Tibial artery (tissue), 4 donors: ENCODE results near the gene CRPPA.

ENCODE experiments used
- DNase-seq, 2 donors: peaks; one replicate each; pipeline ENCODE4 v3.0.0-alpha.2; 2019
- H3K27ac ChIP-seq, 2 donors: fragments of 200-600 bp; sonication (generic) in 1 of 2; 1 replicate in 1 of 2; 2 replicates in 1 of 2; pipeline ENCODE4 v1.5.1; 2018 to 2019; ENCODE audit warnings: mild to moderate bottlenecking in 1 of 2
- H3K27me3 ChIP-seq, 2 donors: fragments of 200-600 bp; sonication (generic) in 1 of 2; one replicate each; pipeline versions ENCODE4 v1.5.1 to v1.6.0; 2016 to 2019
- H3K36me3 ChIP-seq, 3 donors: fragments of 200-600 bp; sonication (generic) in 2 of 3; one replicate each; pipeline ENCODE4 v1.5.1; 2016 to 2019; ENCODE audit warnings: mild to moderate bottlenecking in 2 of 3
- H3K4me1 ChIP-seq, 4 donors: fragments of 200-600 bp; sonication (generic) in 2 of 4; 1 replicate in 3 of 4; 2 replicates in 1 of 4; pipeline ENCODE4 v1.5.1; 2016 to 2019
- H3K4me3 ChIP-seq, 2 donors: fragments of 200-600 bp; sonication (generic) in 1 of 2; 1 replicate in 1 of 2; 2 replicates in 1 of 2; pipeline ENCODE4 v1.5.1; 2018 to 2019; ENCODE audit warnings: mild to moderate bottlenecking in 2 of 2
- H3K9me3 ChIP-seq, 3 donors: fragments of 200-600 bp; sonication (generic) in 1 of 3; one replicate each; pipeline ENCODE4 v1.5.1; 2016 to 2019
- intact Hi-C: fragments of 100-400 bp; cut with DNase I; formaldehyde crosslinking; loops from one replicate; pipeline ENCODE4 v1.15.0; 2023; ENCODE audit warnings: low total_unique reads
- TF ChIP-seq, protein P1 (sequence below), 2 experiments: fragments of 200-600 bp in 1 of 2; fragments of 450-650 bp in 1 of 2; IDR thresholded peaks; one replicate each; pipeline ENCODE4 v1.5.1; 2017 to 2019; ENCODE audit warnings: antibody characterized with exemption in 2 of 2, mild to moderate bottlenecking in 1 of 2, moderate library complexity in 1 of 2

CRPPA gene

DNA sequence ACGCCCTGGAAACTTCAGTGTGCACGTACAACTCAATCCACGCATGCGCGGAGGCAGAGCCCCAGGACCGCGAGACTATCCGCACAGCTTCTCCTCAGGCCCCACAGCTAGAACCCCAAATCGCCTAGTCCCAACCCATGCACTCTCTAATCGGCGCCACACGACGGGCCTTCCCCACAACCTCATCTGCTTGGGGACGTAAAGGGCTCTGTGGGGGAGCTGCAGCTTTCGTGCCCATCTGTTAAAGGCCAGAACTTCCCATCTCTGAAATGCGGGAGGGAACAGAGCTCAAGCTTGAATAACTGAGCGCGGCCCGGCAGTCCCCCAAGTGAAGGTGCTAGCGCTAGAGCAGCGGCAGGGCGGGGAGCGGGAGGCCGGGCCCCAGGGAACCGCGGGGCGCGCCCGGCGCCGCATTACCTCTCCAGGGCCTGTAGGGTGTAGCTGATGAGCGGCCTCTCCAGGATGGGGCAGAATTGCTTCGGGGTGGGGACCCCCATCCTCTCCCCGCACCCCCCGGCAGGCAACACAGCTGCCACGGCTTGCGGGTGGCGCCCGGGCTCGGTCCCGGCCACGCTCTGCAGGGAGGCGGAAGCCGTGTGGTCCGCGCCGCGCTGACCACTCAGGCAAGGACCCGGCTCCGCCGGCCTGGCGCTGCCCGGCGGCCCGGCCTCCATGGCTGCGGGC lies 547 bp downstream of the CRPPA start:
- H3K9me3 ChIP-seq: no peaks in the 10 kb centered on the region
- DNase-seq: peak; percentile 82 to 90
- peaks cover 0 to 16% (median 13%) of the 10 kb centered on the region in 4 donors for H3K4me1 ChIP-seq
- H3K36me3 ChIP-seq: no peaks in the 10 kb centered on the region
- H3K4me3 ChIP-seq: peak overlapping the region; percentile 59 to 74
- H3K27me3 ChIP-seq: no peaks in the 10 kb centered on the region
- TF ChIP-seq, protein P1, sequence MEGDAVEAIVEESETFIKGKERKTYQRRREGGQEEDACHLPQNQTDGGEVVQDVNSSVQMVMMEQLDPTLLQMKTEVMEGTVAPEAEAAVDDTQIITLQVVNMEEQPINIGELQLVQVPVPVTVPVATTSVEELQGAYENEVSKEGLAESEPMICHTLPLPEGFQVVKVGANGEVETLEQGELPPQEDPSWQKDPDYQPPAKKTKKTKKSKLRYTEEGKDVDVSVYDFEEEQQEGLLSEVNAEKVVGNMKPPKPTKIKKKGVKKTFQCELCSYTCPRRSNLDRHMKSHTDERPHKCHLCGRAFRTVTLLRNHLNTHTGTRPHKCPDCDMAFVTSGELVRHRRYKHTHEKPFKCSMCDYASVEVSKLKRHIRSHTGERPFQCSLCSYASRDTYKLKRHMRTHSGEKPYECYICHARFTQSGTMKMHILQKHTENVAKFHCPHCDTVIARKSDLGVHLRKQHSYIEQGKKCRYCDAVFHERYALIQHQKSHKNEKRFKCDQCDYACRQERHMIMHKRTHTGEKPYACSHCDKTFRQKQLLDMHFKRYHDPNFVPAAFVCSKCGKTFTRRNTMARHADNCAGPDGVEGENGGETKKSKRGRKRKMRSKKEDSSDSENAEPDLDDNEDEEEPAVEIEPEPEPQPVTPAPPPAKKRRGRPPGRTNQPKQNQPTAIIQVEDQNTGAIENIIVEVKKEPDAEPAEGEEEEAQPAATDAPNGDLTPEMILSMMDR (IDR thresholded peaks at IDR 0.05): peak; percentile 30 to 41
- intact Hi-C loops: no loop called here
- H3K27ac ChIP-seq: peak overlapping the region; percentile 91 to 97

DNA sequence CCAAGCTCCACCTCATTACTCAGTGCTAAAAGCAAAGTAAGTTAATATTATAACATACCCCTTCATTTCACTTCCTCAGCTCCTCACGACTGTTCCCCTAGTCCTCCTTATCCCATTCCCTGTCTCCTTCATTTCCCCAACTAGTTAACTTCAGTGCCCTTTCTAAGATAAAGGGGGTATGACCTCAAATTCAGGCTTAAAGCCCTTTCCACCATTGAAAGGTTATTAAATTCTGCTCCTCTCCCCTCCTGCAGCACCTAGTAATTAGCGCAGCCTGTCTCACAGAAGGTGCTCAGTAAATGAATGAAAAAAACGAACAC lies 1.0 kb downstream of the CRPPA start:
- Histone ChIP-seq H3K27ac (peak overlapping the region; percentile 91 to 97), H3K4me3 (peak overlapping the region; percentile 59 to 74), H3K36me3 (no peaks in the 10 kb centered on the region), H3K27me3 (no peaks in the 10 kb centered on the region), H3K9me3 (no peaks in the 10 kb centered on the region), H3K4me1 (peaks cover 0 to 16% (median 13%) of the 10 kb centered on the region in 4 donors)
- TF ChIP-seq, protein P1 (IDR thresholded peaks at IDR 0.05): no peak
- intact Hi-C loops: no loop called here
- DNase-seq: no peak

DNA sequence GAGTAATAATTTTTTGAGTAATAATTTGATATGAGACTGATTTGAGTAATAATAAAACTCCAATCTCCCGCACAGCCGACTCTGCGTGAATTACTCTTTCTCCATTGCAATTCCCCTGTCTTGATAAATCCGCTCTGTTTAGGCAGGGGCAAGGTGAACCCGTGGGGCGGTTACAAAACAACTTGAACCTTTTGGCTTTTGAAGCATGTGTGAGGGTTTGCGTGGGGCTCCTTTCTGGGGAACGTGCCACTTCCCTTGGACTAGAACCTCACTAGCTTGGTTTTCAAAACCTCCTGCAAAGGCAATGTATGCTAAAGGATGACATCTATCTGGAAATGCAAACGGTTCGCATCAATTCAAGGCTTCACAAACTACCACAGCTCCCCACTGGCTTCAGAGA lies 1.5 kb downstream of the CRPPA start:
- H3K27ac ChIP-seq: peak overlapping the region; percentile 91 to 97
- H3K4me3 ChIP-seq: peak overlapping the region; percentile 59 to 74
- TF ChIP-seq, protein P1 (IDR thresholded peaks at IDR 0.05): no peak
- intact Hi-C loops: no loop called here
- no peaks in the 10 kb centered on the region for H3K27me3 ChIP-seq
- DNase-seq: no peak
- peaks cover 0 to 16% (median 13%) of the 10 kb centered on the region in 4 donors for H3K4me1 ChIP-seq
- H3K36me3 ChIP-seq: no peaks in the 10 kb centered on the region
- H3K9me3 ChIP-seq: no peaks in the 10 kb centered on the region

DNA sequence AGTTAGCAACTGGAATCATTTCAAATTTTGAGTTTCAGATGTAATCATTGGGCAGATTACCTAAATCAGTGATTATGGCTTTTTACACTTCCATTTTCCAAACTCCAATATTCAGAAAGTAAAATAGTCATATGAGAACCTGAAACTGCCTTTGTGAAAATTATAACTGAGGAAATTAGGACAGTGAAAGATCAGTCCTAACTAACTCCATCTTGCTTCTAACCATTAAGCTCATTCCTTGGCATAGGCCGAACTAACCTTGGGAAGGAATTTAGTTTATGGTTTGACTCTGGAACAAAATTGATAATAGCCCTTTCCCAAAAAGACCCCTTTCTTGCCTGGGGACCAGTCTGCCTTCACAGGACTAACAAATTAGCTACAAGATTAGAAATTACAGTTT lies 2.2 kb downstream of the CRPPA start:
- Histone ChIP-seq H3K36me3 (no peaks in the 10 kb centered on the region), H3K4me3 (no peak overlapping the region), H3K4me1 (peaks cover 0 to 16% (median 13%) of the 10 kb centered on the region in 4 donors), H3K27ac (no peak overlapping the region), H3K9me3 (no peaks in the 10 kb centered on the region), H3K27me3 (no peaks in the 10 kb centered on the region)
- intact Hi-C loops: no loop called here
- DNase-seq: no peak
- TF ChIP-seq, protein P1 (IDR thresholded peaks at IDR 0.05): no peak

DNA sequence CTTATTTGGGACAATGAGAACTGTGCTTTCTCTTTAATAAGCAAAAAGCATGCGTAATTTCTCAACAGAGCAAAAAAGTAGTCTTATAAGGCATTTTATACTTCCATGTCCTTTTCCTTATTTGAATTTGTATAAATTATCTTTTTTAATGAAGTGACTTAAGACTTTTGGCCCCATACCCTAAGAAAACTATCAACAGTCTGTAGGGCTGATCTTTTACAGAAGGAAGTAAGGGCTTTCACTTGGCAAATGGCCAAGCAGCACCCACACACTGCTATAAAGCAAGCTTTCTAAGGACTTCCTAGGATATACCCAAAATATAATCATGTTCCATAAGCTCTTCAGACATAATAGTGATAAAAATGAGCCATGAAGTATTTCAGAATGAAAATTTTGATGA lies 3.4 kb downstream of the CRPPA start:
- H3K9me3 ChIP-seq: no peaks in the 10 kb centered on the region
- no peak for DNase-seq
- no peaks in the 10 kb centered on the region for H3K36me3 ChIP-seq
- no peak overlapping the region for H3K4me3 ChIP-seq
- H3K27me3 ChIP-seq: no peaks in the 10 kb centered on the region
- TF ChIP-seq, protein P1 (IDR thresholded peaks at IDR 0.05): no peak
- H3K4me1 ChIP-seq: peaks cover 0 to 16% (median 13%) of the 10 kb centered on the region in 4 donors
- intact Hi-C loops: no loop called here
- H3K27ac ChIP-seq: no peak overlapping the region
